RWPE1 (cell line): ENCODE results near the gene QSOX1.

Experiments used
- CTCF ChIA-PET: fragments of 350-600 bp; sonication (Branson Sonifier 250); formaldehyde crosslinking; extraction: SDS; loops from one replicate; lab custom pipeline; 2021; lab: Yijun Ruan, JAX
- POLR2A ChIA-PET: fragments of 400-600 bp; formaldehyde crosslinking; extraction: SDS; loops from one replicate; lab custom pipeline; 2020; ENCODE audit warnings: antibody characterized with exemption; ENCODE audit not compliant: low non-redundant PET; lab: Yijun Ruan, JAX
- DNase-seq: peaks from one replicate; pipeline ENCODE4 v3.0.0; 2012; ENCODE audit warnings: low spot score
- H3K27ac ChIP-seq: fragments of 450-650 bp; 2 replicates; pipeline ENCODE4 v1.5.1; 2017
- CTCF ChIP-seq: fragments of 450-650 bp; conservative IDR thresholded peaks from 2 replicates; pipeline ENCODE4 v1.5.1; 2017; ENCODE audit warnings: low read depth, mild to moderate bottlenecking

QSOX1 gene

GRCh38 chr1:180231936-180232335, 77.3 kb downstream of the QSOX1 start:
- ChIA-PET CTCF (interaction anchor here (0.6 to 1.5 kb wide), 3 partner anchors 15 to 1210 kb away, joined by 3 read pairs; no protein-coding TSS in a partner anchor), POLR2A (no interaction called here)
- DNase-seq = no peak
- H3K27ac ChIP-seq = no peak overlapping the region
- TF ChIP-seq CTCF = no peak

- TF ChIP-seq CTCF = no peak
Observed at GRCh38 chr1:180232521-180233043, 77.9 kb downstream of the QSOX1 start.

GRCh38 chr1:180233191-180234011, 78.7 kb downstream of the QSOX1 start:
- DNase-seq = no peak
- POLR2A ChIA-PET = no interaction called here
- H3K27ac ChIP-seq = no peak overlapping the region
- no peak for TF ChIP-seq CTCF
- CTCF ChIA-PET = no interaction called here

More at GRCh38 chr1:180232521-180233043, 77.9 kb downstream of the QSOX1 start:
- no peak overlapping the region for H3K27ac ChIP-seq
- POLR2A ChIA-PET = no interaction called here
- no peak for DNase-seq
- CTCF ChIA-PET = interaction anchor here (0.6 to 1.5 kb wide), 2 partner anchors 16 to 1209 kb away, joined by 3 read pairs; no protein-coding TSS in a partner anchor

GRCh38 chr1:180234369-180235076, 79.9 kb downstream of the QSOX1 start:
- DNase-seq = no peak
- no peak for TF ChIP-seq CTCF
- ChIA-PET POLR2A (no interaction called here), CTCF (interaction anchor here (0.6 to 0.9 kb wide), 2 partner anchors 48 to 219 kb away, joined by 3 to 4 read pairs; no protein-coding TSS in a partner anchor)
- H3K27ac ChIP-seq = no peak overlapping the region

- POLR2A ChIA-PET = no interaction called here
- CTCF ChIA-PET = interaction anchor here (0.9 kb wide), 1 partner anchor 49 kb away, joined by 3 read pairs; no protein-coding TSS in a partner anchor
- TF ChIP-seq CTCF = no peak
- DNase-seq = no peak
- H3K27ac ChIP-seq = no peak overlapping the region
Observed at GRCh38 chr1:180235077-180235501, 80.4 kb downstream of the QSOX1 start.
